HL-60 (cell line): Measurements from ENCODE around the gene FAM110C.

ENCODE experiments used
- CTCF ChIP-seq: IDR thresholded peaks from one replicate; pipeline ENCODE4 v1.5.1; 2011; ENCODE audit warnings: low read length, control low read depth, inconsistent platforms; ENCODE audit not compliant: insufficient read depth
- REST ChIP-seq: IDR thresholded peaks from 2 replicates; pipeline ENCODE4 v1.6.1; 2012; ENCODE audit warnings: low read depth; ENCODE audit not compliant: insufficient replicate concordance
- SPI1 ChIP-seq: IDR thresholded peaks from 2 replicates; pipeline ENCODE4 v1.6.1; 2012; ENCODE audit warnings: low read depth, mild to moderate bottlenecking, borderline replicate concordance

- TF ChIP-seq CTCF (no peak), REST (no peak), SPI1 (no peak)
These were observed 204 bp downstream of the FAM110C start for GRCh38 chr2:46131-46470.
